ENCODE measurements around the gene OR5C1.
"Not testable (repeated sequence)": the region's sequence is repeated elsewhere in the genome, so short reads cannot be mapped to it uniquely, and the experiment has no call there.

The OR5C1 gene

GRCh38 chr9:122810306-122810946 is 21.7 kb downstream of the OR5C1 start:
- DNase-seq (ENCODE audit: low spot score) = peak; percentile 76

GRCh38 chr9:122812736-122813135 is 24.0 kb downstream of the OR5C1 start:
- DNase-seq (ENCODE audit: low spot score) = no peak

GRCh38 chr9:122814545-122814944 is 25.8 kb downstream of the OR5C1 start:
- no peak for DNase-seq (ENCODE audit: low spot score)

- no peak for DNase-seq (ENCODE audit: low spot score)
Measured at GRCh38 chr9:122815544-122815943, 26.8 kb downstream of the OR5C1 start.

- DNase-seq (ENCODE audit: low spot score) = no peak
Measured at GRCh38 chr9:122816163-122816867, 27.6 kb downstream of the OR5C1 start.

GRCh38 chr9:122819326-122819725 is 30.6 kb downstream of the OR5C1 start:
- DNase-seq (ENCODE audit: low spot score) = no peak

- DNase-seq (ENCODE audit: low spot score) = no peak
Measured at GRCh38 chr9:122819791-122820489, 31.2 kb downstream of the OR5C1 start.

GRCh38 chr9:122820490-122820845 is 31.7 kb downstream of the OR5C1 start:
- DNase-seq (ENCODE audit: low spot score) = no peak

- peak; percentile 83 for DNase-seq (ENCODE audit: low spot score)
Measured at GRCh38 chr9:122821278-122821943, 32.7 kb downstream of the OR5C1 start.

GRCh38 chr9:122822056-122822455 is 33.3 kb downstream of the OR5C1 start:
- no peak for DNase-seq (ENCODE audit: low spot score)

- DNase-seq (ENCODE audit: low spot score) = no peak
Measured at GRCh38 chr9:122822938-122823337, 34.2 kb downstream of the OR5C1 start.

- no peak for DNase-seq (ENCODE audit: low spot score)
Measured at GRCh38 chr9:122827761-122828093, 39.0 kb downstream of the OR5C1 start.

- not testable (repeated sequence) for DNase-seq (ENCODE audit: low spot score)
Measured at GRCh38 chr9:122828965-122829284, 40.2 kb downstream of the OR5C1 start.

GRCh38 chr9:122832194-122832593 is 43.5 kb downstream of the OR5C1 start:
- DNase-seq (ENCODE audit: low spot score) = no peak

- no peak for DNase-seq (ENCODE audit: low spot score)
Measured at GRCh38 chr9:122835313-122835731, 46.6 kb downstream of the OR5C1 start.

- no peak for DNase-seq (ENCODE audit: low spot score)
Measured at GRCh38 chr9:122837266-122837850, 48.6 kb downstream of the OR5C1 start.

- not testable (repeated sequence) for DNase-seq (ENCODE audit: low spot score)
Measured at GRCh38 chr9:122838441-122838840, 49.7 kb downstream of the OR5C1 start.
